A549 (cell line): ENCODE data around the gene BEAN1. TPM values are rescaled to one million over a fixed set of nuclear protein-coding genes. Genes with fewer than 3 reads are reported as not detected.

Experiments
- ATAC-seq, 2 experiments: fragments of 200-7000 bp in 1 of 2; fragments of >200 bp in 1 of 2; cut with Nextera tagmentation in 1 of 2; cut with Tn5 transposase in 1 of 2; 3 replicates each; pipeline versions ENCODE4 v1.8.0 to v1.9.1; 2018 to 2020; ENCODE audit warnings: mild to moderate bottlenecking in 1 of 2, moderate library complexity in 1 of 2
- CTCF ChIA-PET: fragments of 300-600 bp; sonication (Branson Sonifier 250); formaldehyde crosslinking; extraction: SDS; loops from one replicate; lab custom pipeline; 2021; ENCODE audit warnings: antibody characterized with exemption, inconsistent platforms; lab: Yijun Ruan, JAX
- POLR2A ChIA-PET: fragments of 350-600 bp; formaldehyde crosslinking; extraction: SDS; loops from one replicate; lab custom pipeline; 2021; ENCODE audit warnings: antibody characterized with exemption, inconsistent platforms; lab: Yijun Ruan, JAX
- DNase-seq, 2 experiments: peaks; one replicate each; pipeline versions ENCODE4 v3.0.0 to v3.0.0-alpha.2; 2011 to 2016; ENCODE audit warnings: low read depth in 1 of 2, low spot score in 1 of 2
- FAIRE-seq: peaks from 2 replicates; lab custom pipeline; 2011; peaks lifted over from hg19 to GRCh38; lab: Jason Lieb, UNC
- H3K27ac ChIP-seq, 2 experiments: fragments of >200 bp; sonication (Bioruptor Twin); formaldehyde crosslinking; 3 replicates each; pipeline ENCODE4 v1.5.1; 2016 to 2017
- H3K4me1 ChIP-seq: fragments of >200 bp; sonication (Bioruptor Twin); formaldehyde crosslinking; 3 replicates; pipeline ENCODE4 v1.6.1; 2016
- H3K4me2 ChIP-seq: fragments of >200 bp; sonication (Bioruptor Twin); formaldehyde crosslinking; 3 replicates; pipeline ENCODE4 v1.6.1; 2016
- H3K4me3 ChIP-seq: fragments of >200 bp; sonication (Bioruptor Twin); formaldehyde crosslinking; 3 replicates; pipeline ENCODE4 v1.5.1; 2016
- H3K9me3 ChIP-seq: fragments of >200 bp; sonication (Bioruptor Twin); formaldehyde crosslinking; 3 replicates; pipeline ENCODE4 v1.6.1; 2016
- BHLHE40 ChIP-seq: IDR thresholded peaks from 2 replicates; pipeline ENCODE4 v1.6.1; 2012; ENCODE audit warnings: low read depth, low read length, inconsistent platforms
- CBX8 ChIP-seq: fragments of 200-600 bp; sonication (generic); IDR thresholded peaks from 2 replicates; pipeline ENCODE4 v1.6.1; 2016
- FOSB ChIP-seq: fragments of 250-450 bp; sonication (Bioruptor Pico); IDR thresholded peaks from 2 replicates; pipeline ENCODE4 v1.5.0; 2020; ENCODE audit warnings: mild to moderate bottlenecking, moderate library complexity
- FOSL2 ChIP-seq, 2 experiments: fragments of 450-650 bp in 1 of 2; fragments of >200 bp in 1 of 2; sonication (Bioruptor Twin) in 1 of 2; formaldehyde crosslinking; IDR thresholded peaks; 2 replicates each; pipeline versions ENCODE4 v1.5.0 to v1.6.1; 2016 to 2020; ENCODE audit warnings: mild to moderate bottlenecking in 1 of 2, moderate library complexity in 1 of 2
- FOXS1 ChIP-seq: fragments of 250-450 bp; sonication (Bioruptor Pico); IDR thresholded peaks from 2 replicates; pipeline ENCODE4 v1.5.0; 2020; ENCODE audit warnings: mild to moderate bottlenecking, moderate library complexity
- HOXB13 ChIP-seq: fragments of 250-450 bp; sonication (Bioruptor Pico); IDR thresholded peaks from 2 replicates; pipeline ENCODE4 v1.5.0; 2020; ENCODE audit warnings: low read depth, mild to moderate bottlenecking, moderate library complexity
- KDM1A ChIP-seq: fragments of 200-600 bp; sonication (generic); IDR thresholded peaks from 2 replicates; pipeline ENCODE4 v1.6.1; 2016; ENCODE audit warnings: low read depth, mild to moderate bottlenecking
- MAZ ChIP-seq: fragments of 150-350 bp; IDR thresholded peaks from 2 replicates; pipeline ENCODE4 v1.6.1; 2014; ENCODE audit warnings: antibody characterized with exemption, low read depth, low read length, borderline replicate concordance
- NPAS2 ChIP-seq: fragments of 250-450 bp; sonication (Bioruptor Pico); IDR thresholded peaks from 2 replicates; pipeline ENCODE4 v1.8.0; 2022; ENCODE audit warnings: mild to moderate bottlenecking, moderate library complexity, borderline replicate concordance
- RAD21 ChIP-seq, 2 experiments: fragments of >200 bp in 1 of 2; sonication (Bioruptor Twin) in 1 of 2; formaldehyde crosslinking in 1 of 2; IDR thresholded peaks in 1 of 2; conservative IDR thresholded peaks in 1 of 2; 2 replicates in 1 of 2; 3 replicates in 1 of 2; pipeline ENCODE4 v1.6.1; 2012 to 2018; ENCODE audit warnings: inconsistent platforms in 1 of 2
- RNF2 ChIP-seq: fragments of 200-600 bp; sonication (generic); IDR thresholded peaks from 2 replicates; pipeline ENCODE4 v1.6.1; 2016; ENCODE audit warnings: low read depth, mild to moderate bottlenecking, antibody characterized with exemption, moderate library complexity, borderline replicate concordance
- TFCP2L1 ChIP-seq: fragments of 250-450 bp; sonication (Bioruptor Pico); IDR thresholded peaks from 2 replicates; pipeline ENCODE4 v1.5.0; 2021; ENCODE audit warnings: mild to moderate bottlenecking
- ZC3H11A ChIP-seq: fragments of 450-650 bp; IDR thresholded peaks from 2 replicates; pipeline ENCODE4 v1.6.1; 2014; ENCODE audit warnings: antibody characterized with exemption, mild to moderate bottlenecking
- ZFP36 ChIP-seq: fragments of 450-650 bp; IDR thresholded peaks from 2 replicates; pipeline ENCODE4 v1.6.1; 2014; ENCODE audit warnings: borderline replicate concordance; ENCODE audit not compliant: partially characterized antibody
- WGBS: methylation state at CpG from one replicate; pipeline ENCODE4 v1.1.6; 2017; ENCODE audit errors: missing lambda C conversion rate; 5-methylcytosine and 5-hydroxymethylcytosine counted together
- polyA plus RNA-seq, 4 experiments: library from polyadenylated mRNA; depleted of rRNA in 3 of 4; stranded (reverse); fragments of >200 nt; fragmentation: RNase III in 1 of 4; extraction: RNeasy Plus Mini Kit Qiagen cat#74134 plus additional on column Dnase treatment in 1 of 4; gene quantifications; 2 replicates in 3 of 4; 3 replicates in 1 of 4; pipeline ENCODE4 v1.2.3, GENCODE V29; 2011 to 2017
- TF ChIP-seq, protein P1 (sequence below): fragments of 250-450 bp; sonication (Bioruptor Pico); IDR thresholded peaks from 2 replicates; pipeline ENCODE4 v1.5.0; 2021; ENCODE audit warnings: mild to moderate bottlenecking, moderate library complexity, borderline replicate concordance
- TF ChIP-seq, protein P2 (sequence below): IDR thresholded peaks from 2 replicates; pipeline ENCODE4 v1.6.1; 2012; ENCODE audit warnings: low read depth, borderline replicate concordance
- TF ChIP-seq, protein P3 (sequence below): IDR thresholded peaks from 2 replicates; pipeline ENCODE4 v1.6.1; 2012
- TF ChIP-seq, protein P4 (sequence below): fragments of >200 bp; sonication (Bioruptor Twin); formaldehyde crosslinking; IDR thresholded peaks from 3 replicates; pipeline ENCODE4 v1.5.1; 2016
- TF ChIP-seq, protein P5 (sequence below): fragments of 250-450 bp; sonication (Bioruptor Pico); IDR thresholded peaks from 2 replicates; pipeline ENCODE4 v1.5.0; 2020; ENCODE audit warnings: low read depth, mild to moderate bottlenecking, moderate library complexity
- TF ChIP-seq, protein P6 (sequence below): fragments of 200-600 bp; sonication (generic); IDR thresholded peaks from 2 replicates; pipeline ENCODE4 v1.6.1; 2016; ENCODE audit warnings: antibody characterized with exemption, mild to moderate bottlenecking, moderate library complexity
- TF ChIP-seq, protein P7 (sequence below): fragments of 150-350 bp; IDR thresholded peaks from 2 replicates; pipeline ENCODE4 v1.6.1; 2014; ENCODE audit warnings: low read depth, mild to moderate bottlenecking, low read length

Gene BEAN1
- polyA plus RNA-seq, 2 of the 4 experiments (the other 2 are of a cell fraction): 0.98 to 1.7 TPM

DNA sequence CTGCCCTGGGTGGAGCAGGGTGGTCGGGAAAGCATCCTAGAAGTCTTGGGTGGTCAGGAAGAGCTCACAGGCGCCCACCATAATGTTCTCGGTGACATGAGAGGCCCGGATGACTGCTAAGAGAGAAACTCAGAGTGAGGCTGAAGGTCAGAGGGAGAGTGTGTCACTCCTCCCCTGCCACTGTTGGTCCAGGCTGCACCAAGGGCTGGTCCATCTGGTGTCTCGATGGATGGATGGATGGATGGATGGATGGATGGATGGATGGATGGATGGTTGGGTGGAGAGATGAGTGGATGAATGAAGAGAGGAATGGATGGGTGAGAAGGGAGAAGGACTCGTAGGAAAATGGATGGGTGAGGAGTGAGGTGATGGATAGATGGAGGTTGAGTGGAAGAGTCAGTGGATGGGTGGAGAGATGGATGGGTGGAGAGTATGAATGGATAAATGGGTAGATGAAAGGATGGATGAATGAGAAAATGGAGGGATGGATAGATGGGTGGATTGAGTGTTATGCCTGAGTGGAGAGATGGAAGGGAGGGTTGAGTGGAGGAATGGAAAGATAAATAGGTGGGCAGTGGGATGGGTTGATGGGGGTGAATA, 43.0 kb downstream of the BEAN1 start:
- Histone ChIP-seq H3K4me1 (peaks cover 5% of the 10 kb centered on the region; the same call in 1 of the 3 replicates), H3K27ac (no peak overlapping the region), H3K9me3 (no peaks in the 10 kb centered on the region), H3K4me3 (no peak overlapping the region), H3K4me2 (no peak overlapping the region)
- ATAC-seq: no peak
- POLR2A ChIA-PET: no interaction called here
- no peak for TF ChIP-seq BHLHE40
- TF ChIP-seq, protein P1, sequence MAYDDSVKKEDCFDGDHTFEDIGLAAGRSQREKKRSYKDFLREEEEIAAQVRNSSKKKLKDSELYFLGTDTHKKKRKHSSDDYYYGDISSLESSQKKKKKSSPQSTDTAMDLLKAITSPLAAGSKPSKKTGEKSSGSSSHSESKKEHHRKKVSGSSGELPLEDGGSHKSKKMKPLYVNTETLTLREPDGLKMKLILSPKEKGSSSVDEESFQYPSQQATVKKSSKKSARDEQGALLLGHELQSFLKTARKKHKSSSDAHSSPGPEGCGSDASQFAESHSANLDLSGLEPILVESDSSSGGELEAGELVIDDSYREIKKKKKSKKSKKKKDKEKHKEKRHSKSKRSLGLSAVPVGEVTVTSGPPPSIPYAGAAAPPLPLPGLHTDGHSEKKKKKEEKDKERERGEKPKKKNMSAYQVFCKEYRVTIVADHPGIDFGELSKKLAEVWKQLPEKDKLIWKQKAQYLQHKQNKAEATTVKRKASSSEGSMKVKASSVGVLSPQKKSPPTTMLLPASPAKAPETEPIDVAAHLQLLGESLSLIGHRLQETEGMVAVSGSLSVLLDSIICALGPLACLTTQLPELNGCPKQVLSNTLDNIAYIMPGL (CRISPR knock-in tag): no peak
- WGBS: 48% methylated on average over 6 of the region's 6 CpGs
- CTCF ChIA-PET: interaction anchor here (1.2 to 1.7 kb wide), 2 partner anchors 26 to 39 kb away, joined by 4 to 5 read pairs; no protein-coding TSS in a partner anchor
- FAIRE-seq: no peak
- no peak for DNase-seq

DNA sequence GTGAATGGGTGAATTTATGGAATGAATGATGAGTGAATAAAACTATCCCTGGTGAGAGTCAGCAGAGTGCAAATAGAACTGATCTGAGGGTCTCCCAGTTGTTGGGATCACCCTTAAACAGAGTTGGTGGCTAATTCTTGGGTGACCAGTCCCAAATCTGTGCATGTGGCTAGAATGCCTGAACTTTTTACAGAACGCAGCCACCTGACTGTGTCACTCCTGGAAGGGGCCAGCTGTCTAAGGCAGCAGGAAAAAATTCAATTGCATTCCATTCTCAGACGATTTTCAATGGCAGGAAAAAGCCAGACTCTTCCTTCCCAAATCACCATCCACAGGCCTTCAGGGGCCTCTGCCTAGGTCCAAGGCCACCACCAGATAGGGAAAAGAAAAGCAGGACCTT, 43.5 kb downstream of the BEAN1 start:
- DNase-seq (no peak), ATAC-seq (no peak), FAIRE-seq (no peak)
- Histone ChIP-seq H3K27ac (no peak overlapping the region), H3K9me3 (no peaks in the 10 kb centered on the region), H3K4me3 (no peak overlapping the region), H3K4me2 (no peak overlapping the region)
- POLR2A ChIA-PET: no interaction called here
- WGBS: 32% methylated on average over 2 of the region's 2 CpGs
- CTCF ChIA-PET: interaction anchor here (0.6 to 1.3 kb wide), 2 partner anchors 11 to 117 kb away, joined by 3 to 4 read pairs; no protein-coding TSS in a partner anchor
- TF ChIP-seq, protein P2, sequence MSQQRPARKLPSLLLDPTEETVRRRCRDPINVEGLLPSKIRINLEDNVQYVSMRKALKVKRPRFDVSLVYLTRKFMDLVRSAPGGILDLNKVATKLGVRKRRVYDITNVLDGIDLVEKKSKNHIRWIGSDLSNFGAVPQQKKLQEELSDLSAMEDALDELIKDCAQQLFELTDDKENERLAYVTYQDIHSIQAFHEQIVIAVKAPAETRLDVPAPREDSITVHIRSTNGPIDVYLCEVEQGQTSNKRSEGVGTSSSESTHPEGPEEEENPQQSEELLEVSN: no peak
- TF ChIP-seq, protein P3, sequence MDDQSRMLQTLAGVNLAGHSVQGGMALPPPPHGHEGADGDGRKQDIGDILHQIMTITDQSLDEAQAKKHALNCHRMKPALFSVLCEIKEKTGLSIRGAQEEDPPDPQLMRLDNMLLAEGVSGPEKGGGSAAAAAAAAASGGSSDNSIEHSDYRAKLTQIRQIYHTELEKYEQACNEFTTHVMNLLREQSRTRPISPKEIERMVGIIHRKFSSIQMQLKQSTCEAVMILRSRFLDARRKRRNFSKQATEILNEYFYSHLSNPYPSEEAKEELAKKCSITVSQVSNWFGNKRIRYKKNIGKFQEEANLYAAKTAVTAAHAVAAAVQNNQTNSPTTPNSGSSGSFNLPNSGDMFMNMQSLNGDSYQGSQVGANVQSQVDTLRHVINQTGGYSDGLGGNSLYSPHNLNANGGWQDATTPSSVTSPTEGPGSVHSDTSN: no peak
- TF ChIP-seq ZFP36 (no peak), FOXS1 (CRISPR knock-in tag) (no peak), NPAS2 (no peak), HOXB13 (no peak), FOSL2 (IDR thresholded peaks at IDR 0.05) (no peak), FOSL2 (CRISPR knock-in tag; IDR thresholded peaks at IDR 0.05) (no peak), MAZ (no peak), RAD21 (conservative IDR thresholded peaks at IDR 0.05 in 1 of 2, IDR thresholded peaks at IDR 0.05 in 1 of 2) (no peak), ZC3H11A (no peak), RNF2 (no peak), CBX8 (no peak), FOSB (CRISPR knock-in tag) (no peak), TFCP2L1 (no peak), KDM1A (no peak)
- TF ChIP-seq, protein P4, sequence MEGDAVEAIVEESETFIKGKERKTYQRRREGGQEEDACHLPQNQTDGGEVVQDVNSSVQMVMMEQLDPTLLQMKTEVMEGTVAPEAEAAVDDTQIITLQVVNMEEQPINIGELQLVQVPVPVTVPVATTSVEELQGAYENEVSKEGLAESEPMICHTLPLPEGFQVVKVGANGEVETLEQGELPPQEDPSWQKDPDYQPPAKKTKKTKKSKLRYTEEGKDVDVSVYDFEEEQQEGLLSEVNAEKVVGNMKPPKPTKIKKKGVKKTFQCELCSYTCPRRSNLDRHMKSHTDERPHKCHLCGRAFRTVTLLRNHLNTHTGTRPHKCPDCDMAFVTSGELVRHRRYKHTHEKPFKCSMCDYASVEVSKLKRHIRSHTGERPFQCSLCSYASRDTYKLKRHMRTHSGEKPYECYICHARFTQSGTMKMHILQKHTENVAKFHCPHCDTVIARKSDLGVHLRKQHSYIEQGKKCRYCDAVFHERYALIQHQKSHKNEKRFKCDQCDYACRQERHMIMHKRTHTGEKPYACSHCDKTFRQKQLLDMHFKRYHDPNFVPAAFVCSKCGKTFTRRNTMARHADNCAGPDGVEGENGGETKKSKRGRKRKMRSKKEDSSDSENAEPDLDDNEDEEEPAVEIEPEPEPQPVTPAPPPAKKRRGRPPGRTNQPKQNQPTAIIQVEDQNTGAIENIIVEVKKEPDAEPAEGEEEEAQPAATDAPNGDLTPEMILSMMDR: no peak
- TF ChIP-seq, protein P5, sequence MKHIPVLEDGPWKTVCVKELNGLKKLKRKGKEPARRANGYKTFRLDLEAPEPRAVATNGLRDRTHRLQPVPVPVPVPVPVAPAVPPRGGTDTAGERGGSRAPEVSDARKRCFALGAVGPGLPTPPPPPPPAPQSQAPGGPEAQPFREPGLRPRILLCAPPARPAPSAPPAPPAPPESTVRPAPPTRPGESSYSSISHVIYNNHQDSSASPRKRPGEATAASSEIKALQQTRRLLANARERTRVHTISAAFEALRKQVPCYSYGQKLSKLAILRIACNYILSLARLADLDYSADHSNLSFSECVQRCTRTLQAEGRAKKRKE (CRISPR knock-in tag): no peak
- TF ChIP-seq, protein P6, sequence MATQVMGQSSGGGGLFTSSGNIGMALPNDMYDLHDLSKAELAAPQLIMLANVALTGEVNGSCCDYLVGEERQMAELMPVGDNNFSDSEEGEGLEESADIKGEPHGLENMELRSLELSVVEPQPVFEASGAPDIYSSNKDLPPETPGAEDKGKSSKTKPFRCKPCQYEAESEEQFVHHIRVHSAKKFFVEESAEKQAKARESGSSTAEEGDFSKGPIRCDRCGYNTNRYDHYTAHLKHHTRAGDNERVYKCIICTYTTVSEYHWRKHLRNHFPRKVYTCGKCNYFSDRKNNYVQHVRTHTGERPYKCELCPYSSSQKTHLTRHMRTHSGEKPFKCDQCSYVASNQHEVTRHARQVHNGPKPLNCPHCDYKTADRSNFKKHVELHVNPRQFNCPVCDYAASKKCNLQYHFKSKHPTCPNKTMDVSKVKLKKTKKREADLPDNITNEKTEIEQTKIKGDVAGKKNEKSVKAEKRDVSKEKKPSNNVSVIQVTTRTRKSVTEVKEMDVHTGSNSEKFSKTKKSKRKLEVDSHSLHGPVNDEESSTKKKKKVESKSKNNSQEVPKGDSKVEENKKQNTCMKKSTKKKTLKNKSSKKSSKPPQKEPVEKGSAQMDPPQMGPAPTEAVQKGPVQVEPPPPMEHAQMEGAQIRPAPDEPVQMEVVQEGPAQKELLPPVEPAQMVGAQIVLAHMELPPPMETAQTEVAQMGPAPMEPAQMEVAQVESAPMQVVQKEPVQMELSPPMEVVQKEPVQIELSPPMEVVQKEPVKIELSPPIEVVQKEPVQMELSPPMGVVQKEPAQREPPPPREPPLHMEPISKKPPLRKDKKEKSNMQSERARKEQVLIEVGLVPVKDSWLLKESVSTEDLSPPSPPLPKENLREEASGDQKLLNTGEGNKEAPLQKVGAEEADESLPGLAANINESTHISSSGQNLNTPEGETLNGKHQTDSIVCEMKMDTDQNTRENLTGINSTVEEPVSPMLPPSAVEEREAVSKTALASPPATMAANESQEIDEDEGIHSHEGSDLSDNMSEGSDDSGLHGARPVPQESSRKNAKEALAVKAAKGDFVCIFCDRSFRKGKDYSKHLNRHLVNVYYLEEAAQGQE: no peak
- TF ChIP-seq, protein P7, sequence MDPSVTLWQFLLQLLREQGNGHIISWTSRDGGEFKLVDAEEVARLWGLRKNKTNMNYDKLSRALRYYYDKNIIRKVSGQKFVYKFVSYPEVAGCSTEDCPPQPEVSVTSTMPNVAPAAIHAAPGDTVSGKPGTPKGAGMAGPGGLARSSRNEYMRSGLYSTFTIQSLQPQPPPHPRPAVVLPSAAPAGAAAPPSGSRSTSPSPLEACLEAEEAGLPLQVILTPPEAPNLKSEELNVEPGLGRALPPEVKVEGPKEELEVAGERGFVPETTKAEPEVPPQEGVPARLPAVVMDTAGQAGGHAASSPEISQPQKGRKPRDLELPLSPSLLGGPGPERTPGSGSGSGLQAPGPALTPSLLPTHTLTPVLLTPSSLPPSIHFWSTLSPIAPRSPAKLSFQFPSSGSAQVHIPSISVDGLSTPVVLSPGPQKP: no peak
- TF ChIP-seq, all 56 proteins: peak for 0
- H3K4me1 ChIP-seq: peaks cover 5% of the 10 kb centered on the region; the same call in 1 of the 3 replicates
